Uterus (tissue), 4 donors: ENCODE data around the gene TCF4. TPM values are rescaled to one million over a fixed set of nuclear protein-coding genes. Genes with fewer than 3 reads are reported as not detected.

Experiments used
- DNase-seq, 2 donors: peaks; one replicate each; pipeline ENCODE4 v3.0.0-alpha.2; 2019 to 2020
- H3K27ac ChIP-seq, 2 donors: fragments of 200-600 bp; sonication (generic); 1 replicate in 1 of 2; 2 replicates in 1 of 2; pipeline ENCODE4 v1.5.1; 2016 to 2018
- H3K27me3 ChIP-seq, 2 donors: fragments of 200-600 bp; sonication (generic); one replicate each; pipeline ENCODE4 v1.5.1; 2018 to 2019; ENCODE audit warnings: control low read depth in 1 of 2
- H3K36me3 ChIP-seq, 2 donors: fragments of 200-600 bp; sonication (generic); one replicate each; pipeline ENCODE4 v1.5.1; 2019; ENCODE audit warnings: control low read depth in 1 of 2
- H3K4me1 ChIP-seq, 2 donors: fragments of 200-600 bp; sonication (generic); one replicate each; pipeline ENCODE4 v1.5.1; 2018 to 2019; ENCODE audit warnings: control low read depth in 1 of 2
- H3K4me3 ChIP-seq, 2 donors: fragments of 200-600 bp; sonication (generic); 1 replicate in 1 of 2; 2 replicates in 1 of 2; pipeline ENCODE4 v1.5.1; 2018 to 2019; ENCODE audit warnings: mild to moderate bottlenecking in 1 of 2
- H3K9me3 ChIP-seq, 2 donors: fragments of 200-600 bp; sonication (generic); one replicate each; pipeline ENCODE4 v1.5.1; 2019; ENCODE audit warnings: control low read depth in 1 of 2
- POLR2A ChIP-seq, 2 donors: fragments of 450-650 bp; IDR thresholded peaks; one replicate each; pipeline ENCODE4 v1.6.1; 2016; ENCODE audit warnings: antibody characterized with exemption in 2 of 2, mild to moderate bottlenecking in 1 of 2, moderate library complexity in 1 of 2
- intact Hi-C: fragments of 100-400 bp; cut with DNase I; formaldehyde crosslinking; loops from one replicate; pipeline ENCODE4 v1.15.1; 2023; ENCODE audit warnings: low total_unique reads
- total RNA-seq, 4 donors: library from RNA; depleted of rRNA in 3 of 4; stranded (reverse); fragments of >200 nt in 3 of 4; gene quantifications; one replicate each; pipeline versions ENCODE4 v1.1.0 to v1.2.4, GENCODE V29; 2014 to 2023
- TF ChIP-seq, protein P1 (sequence below), 4 experiments: fragments of 200-600 bp in 2 of 4; fragments of 450-650 bp in 2 of 4; sonication (generic) in 2 of 4; IDR thresholded peaks; one replicate each; pipeline ENCODE4 v1.5.1; 2016 to 2019; ENCODE audit warnings: antibody characterized with exemption in 4 of 4, mild to moderate bottlenecking in 2 of 4, moderate library complexity in 1 of 4
- donor health status: DM: yes; HTN: yes; CAD: no.

Gene TCF4
- total RNA-seq, 4 donors from 2014 or later = 123 to 514 (median 163) TPM

- no peak for TF ChIP-seq POLR2A (IDR thresholded peaks at IDR 0.05)
- TF ChIP-seq, protein P1, sequence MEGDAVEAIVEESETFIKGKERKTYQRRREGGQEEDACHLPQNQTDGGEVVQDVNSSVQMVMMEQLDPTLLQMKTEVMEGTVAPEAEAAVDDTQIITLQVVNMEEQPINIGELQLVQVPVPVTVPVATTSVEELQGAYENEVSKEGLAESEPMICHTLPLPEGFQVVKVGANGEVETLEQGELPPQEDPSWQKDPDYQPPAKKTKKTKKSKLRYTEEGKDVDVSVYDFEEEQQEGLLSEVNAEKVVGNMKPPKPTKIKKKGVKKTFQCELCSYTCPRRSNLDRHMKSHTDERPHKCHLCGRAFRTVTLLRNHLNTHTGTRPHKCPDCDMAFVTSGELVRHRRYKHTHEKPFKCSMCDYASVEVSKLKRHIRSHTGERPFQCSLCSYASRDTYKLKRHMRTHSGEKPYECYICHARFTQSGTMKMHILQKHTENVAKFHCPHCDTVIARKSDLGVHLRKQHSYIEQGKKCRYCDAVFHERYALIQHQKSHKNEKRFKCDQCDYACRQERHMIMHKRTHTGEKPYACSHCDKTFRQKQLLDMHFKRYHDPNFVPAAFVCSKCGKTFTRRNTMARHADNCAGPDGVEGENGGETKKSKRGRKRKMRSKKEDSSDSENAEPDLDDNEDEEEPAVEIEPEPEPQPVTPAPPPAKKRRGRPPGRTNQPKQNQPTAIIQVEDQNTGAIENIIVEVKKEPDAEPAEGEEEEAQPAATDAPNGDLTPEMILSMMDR (IDR thresholded peaks at IDR 0.05) = no peak
- no peak for DNase-seq
- Histone ChIP-seq H3K27me3 (no peaks in the 10 kb centered on the region), H3K4me3 (no peak overlapping the region), H3K36me3 (no peaks in the 10 kb centered on the region), H3K27ac (peak overlapping the region in 1 of 2 donors; percentile 39), H3K4me1 (no peaks in the 10 kb centered on the region), H3K9me3 (no peaks in the 10 kb centered on the region)
- intact Hi-C loops = no loop called here
Observed at GRCh38 chr18:55432307-55433040, 155.5 kb downstream of the TCF4 start.

DNA sequence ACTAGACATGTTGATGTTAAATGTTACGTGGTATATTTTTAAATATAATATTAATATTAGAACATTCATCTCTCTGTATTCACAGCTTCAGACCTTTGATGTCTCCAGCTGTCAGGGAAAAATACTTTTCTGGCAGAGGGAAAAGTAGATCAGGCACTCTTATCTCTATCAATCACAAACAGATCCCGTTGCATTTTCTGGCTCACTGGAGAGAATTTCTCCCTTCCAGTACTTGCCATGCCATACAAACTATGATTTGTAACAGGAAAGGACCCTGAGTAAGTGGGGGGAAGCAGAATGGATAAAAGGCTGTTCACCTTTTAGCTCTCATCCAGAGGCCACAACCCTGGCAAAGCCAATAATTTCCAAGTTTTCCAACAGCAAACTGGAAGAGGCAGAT is 158.0 kb downstream of the TCF4 start:
- intact Hi-C loops = no loop called here
- H3K9me3 ChIP-seq = no peaks in the 10 kb centered on the region
- H3K27me3 ChIP-seq = no peaks in the 10 kb centered on the region
- no peak for DNase-seq
- no peak overlapping the region for H3K4me3 ChIP-seq
- H3K27ac ChIP-seq = peak overlapping the region in 1 of 2 donors; percentile 5
- H3K4me1 ChIP-seq = no peaks in the 10 kb centered on the region
- no peak for TF ChIP-seq POLR2A (IDR thresholded peaks at IDR 0.05)
- TF ChIP-seq, protein P1 (IDR thresholded peaks at IDR 0.05) = no peak
- H3K36me3 ChIP-seq = no peaks in the 10 kb centered on the region

DNA sequence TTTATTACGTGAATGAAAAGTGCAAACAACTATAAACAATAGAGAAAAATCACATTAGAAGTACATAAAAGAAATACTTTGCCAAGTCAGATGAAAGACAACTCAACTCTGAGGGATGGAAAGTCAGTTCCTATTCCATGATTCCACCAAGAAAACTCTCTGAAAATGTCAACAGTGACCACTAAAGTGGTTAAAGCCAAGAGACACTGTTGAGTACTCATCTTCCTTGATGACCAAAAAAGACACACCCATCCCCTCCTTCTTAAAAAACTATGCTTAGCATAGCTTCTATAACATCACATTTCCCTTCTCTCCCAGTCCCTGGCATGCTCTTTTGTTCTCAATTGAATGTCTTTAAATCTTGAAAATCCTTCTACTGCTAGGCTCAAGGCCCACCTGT is 160.0 kb downstream of the TCF4 start:
- no peaks in the 10 kb centered on the region for H3K4me1 ChIP-seq
- H3K27me3 ChIP-seq = no peaks in the 10 kb centered on the region
- no peak for DNase-seq
- no peak overlapping the region for H3K27ac ChIP-seq
- H3K4me3 ChIP-seq = no peak overlapping the region
- intact Hi-C loops = no loop called here
- TF ChIP-seq, protein P1 (IDR thresholded peaks at IDR 0.05) = no peak
- no peak for TF ChIP-seq POLR2A (IDR thresholded peaks at IDR 0.05)
- no peaks in the 10 kb centered on the region for H3K9me3 ChIP-seq
- no peaks in the 10 kb centered on the region for H3K36me3 ChIP-seq

- intact Hi-C loops = no loop called here
- H3K4me1 ChIP-seq = no peaks in the 10 kb centered on the region
- no peaks in the 10 kb centered on the region for H3K9me3 ChIP-seq
- H3K4me3 ChIP-seq = no peak overlapping the region
- TF ChIP-seq POLR2A (IDR thresholded peaks at IDR 0.05) = no peak
- TF ChIP-seq, protein P1 (IDR thresholded peaks at IDR 0.05) = no peak
- no peaks in the 10 kb centered on the region for H3K27me3 ChIP-seq
- no peak overlapping the region for H3K27ac ChIP-seq
- no peaks in the 10 kb centered on the region for H3K36me3 ChIP-seq
- DNase-seq = no peak
Observed at GRCh38 chr18:55425698-55426097, 162.3 kb downstream of the TCF4 start.

GRCh38 chr18:55422456-55423180 is 165.4 kb downstream of the TCF4 start:
- Histone ChIP-seq H3K9me3 (no peaks in the 10 kb centered on the region), H3K4me3 (peak overlapping the region; percentile 17 to 31), H3K4me1 (no peaks in the 10 kb centered on the region), H3K27ac (peak overlapping the region; percentile 77 to 93), H3K36me3 (no peaks in the 10 kb centered on the region), H3K27me3 (no peaks in the 10 kb centered on the region)
- TF ChIP-seq, protein P1 (IDR thresholded peaks at IDR 0.05) = no peak
- peak in 1 of 2 donors; percentile 33 for TF ChIP-seq POLR2A (IDR thresholded peaks at IDR 0.05)
- intact Hi-C loops = no loop called here
- peak; percentile 55 to 63 for DNase-seq
